Cerebellar cortex (tissue), 1 donor: ENCODE results near the gene PUSL1.

ENCODE experiments used
- DNase-seq: peaks from one replicate; pipeline ENCODE4 v3.0.0-alpha.2; 2015; ENCODE audit warnings: low spot score

PUSL1 gene

GRCh38 chr1:1354271-1355247 is 46.2 kb downstream of the PUSL1 start:
- no peak for DNase-seq

GRCh38 chr1:1355416-1355815 is 47.0 kb downstream of the PUSL1 start:
- DNase-seq, result no peak

DNA sequence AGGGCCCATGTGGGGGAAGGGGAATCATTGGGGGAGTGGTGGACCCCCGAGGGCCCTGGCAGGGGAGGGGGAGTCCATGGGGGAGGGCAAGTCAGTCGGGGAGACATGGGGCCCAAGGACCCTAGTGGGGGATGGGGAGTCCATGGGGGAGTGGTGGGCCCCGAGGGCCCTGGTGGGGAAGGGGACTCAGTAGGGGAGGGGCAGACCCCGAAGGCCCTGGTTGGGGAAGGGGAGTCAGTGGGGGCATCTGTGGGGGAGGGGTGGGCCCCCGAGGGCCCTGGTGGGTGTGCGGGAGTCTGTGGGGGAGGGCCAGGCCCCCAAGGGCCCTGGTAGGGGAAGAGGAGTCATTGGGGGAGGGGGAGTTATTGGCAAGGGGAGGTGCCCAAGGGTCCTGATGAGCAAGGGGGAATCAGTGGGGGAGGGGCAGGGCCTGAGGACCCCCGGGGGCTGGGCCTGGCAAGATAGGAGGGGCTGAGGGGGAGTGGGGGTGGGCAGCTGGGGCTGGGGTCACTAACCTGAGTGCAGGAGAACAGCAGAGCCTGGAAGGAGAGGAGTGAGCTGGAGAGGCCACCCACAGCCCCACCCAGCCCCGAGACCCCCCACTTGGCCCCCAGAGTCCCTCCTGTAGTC is 47.9 kb downstream of the PUSL1 start:
- DNase-seq, result no peak

- DNase-seq, result no peak
These were observed 48.5 kb downstream of the PUSL1 start for GRCh38 chr1:1356796-1357401.

GRCh38 chr1:1357871-1358432 is 49.6 kb downstream of the PUSL1 start:
- DNase-seq, result no peak

GRCh38 chr1:1358433-1359271 is 50.3 kb downstream of the PUSL1 start, which contains the start of gene MXRA8:
TSS of gene MXRA8 (minus strand) at chr1:1358555. CDS start at chr1:1358504, 51 bp downstream.
- DNase-seq, result no peak

GRCh38 chr1:1359308-1359663 is 50.9 kb downstream of the PUSL1 start:
- no peak for DNase-seq

GRCh38 chr1:1359664-1360468 is 51.5 kb downstream of the PUSL1 start:
- DNase-seq, result no peak

GRCh38 chr1:1360506-1361169 is 52.2 kb downstream of the PUSL1 start:
- no peak for DNase-seq
